ENCODE results near the gene COMMD1.
"Not testable (repeated sequence)": the region's sequence is repeated elsewhere in the genome, so short reads cannot be mapped to it uniquely, and the experiment has no call there.

COMMD1 gene

GRCh38 chr2:62156861-62157496 is 251.5 kb downstream of the COMMD1 start:
- DNase-seq (ENCODE audit: low spot score) = no peak
- TF ChIP-seq CTCF (conservative IDR thresholded peaks at IDR 0.05; ENCODE audit: low read depth) = no peak
- ChIA-PET CTCF (interaction anchor here (0.7 kb wide), 1 partner anchor 108 kb away, joined by 3 read pairs; no protein-coding TSS in a partner anchor), POLR2A (ENCODE audit: low non-redundant PET) (no interaction called here)
- H3K27ac ChIP-seq = no peak overlapping the region

GRCh38 chr2:62158444-62159121 is 253.1 kb downstream of the COMMD1 start:
- no peak overlapping the region for H3K27ac ChIP-seq
- ChIA-PET CTCF (interaction anchor here (0.5 kb wide), 1 partner anchor 230 kb away, joined by 3 read pairs; no protein-coding TSS in a partner anchor), POLR2A (ENCODE audit: low non-redundant PET) (no interaction called here)
- no peak for TF ChIP-seq CTCF (conservative IDR thresholded peaks at IDR 0.05; ENCODE audit: low read depth)
- no peak for DNase-seq (ENCODE audit: low spot score)

DNA sequence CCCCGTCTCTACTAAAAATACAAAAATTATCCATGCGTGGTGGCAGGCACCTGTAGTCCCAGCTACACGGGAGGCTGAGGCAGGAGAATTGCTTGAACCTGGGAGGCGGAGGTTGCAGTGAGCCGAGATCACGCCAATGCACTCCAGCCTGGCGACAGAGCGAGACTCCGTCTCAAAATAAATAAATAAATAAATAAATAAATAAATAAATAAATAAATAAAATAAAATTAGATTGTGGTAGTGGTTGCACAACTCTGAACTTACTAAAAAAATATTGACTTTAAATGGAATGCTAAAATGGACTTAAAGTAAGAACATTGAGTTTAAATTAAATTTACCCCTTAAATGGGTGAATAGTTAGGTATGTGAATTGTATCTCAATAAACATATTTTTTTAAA is 255.2 kb downstream of the COMMD1 start:
- DNase-seq (ENCODE audit: low spot score); H3K27ac ChIP-seq; POLR2A ChIA-PET (ENCODE audit: low non-redundant PET): not testable (repeated sequence)
- CTCF ChIA-PET = interaction anchor here (0.6 kb wide), 1 partner anchor 174 kb away, joined by 4 read pairs; no protein-coding TSS in a partner anchor

DNA sequence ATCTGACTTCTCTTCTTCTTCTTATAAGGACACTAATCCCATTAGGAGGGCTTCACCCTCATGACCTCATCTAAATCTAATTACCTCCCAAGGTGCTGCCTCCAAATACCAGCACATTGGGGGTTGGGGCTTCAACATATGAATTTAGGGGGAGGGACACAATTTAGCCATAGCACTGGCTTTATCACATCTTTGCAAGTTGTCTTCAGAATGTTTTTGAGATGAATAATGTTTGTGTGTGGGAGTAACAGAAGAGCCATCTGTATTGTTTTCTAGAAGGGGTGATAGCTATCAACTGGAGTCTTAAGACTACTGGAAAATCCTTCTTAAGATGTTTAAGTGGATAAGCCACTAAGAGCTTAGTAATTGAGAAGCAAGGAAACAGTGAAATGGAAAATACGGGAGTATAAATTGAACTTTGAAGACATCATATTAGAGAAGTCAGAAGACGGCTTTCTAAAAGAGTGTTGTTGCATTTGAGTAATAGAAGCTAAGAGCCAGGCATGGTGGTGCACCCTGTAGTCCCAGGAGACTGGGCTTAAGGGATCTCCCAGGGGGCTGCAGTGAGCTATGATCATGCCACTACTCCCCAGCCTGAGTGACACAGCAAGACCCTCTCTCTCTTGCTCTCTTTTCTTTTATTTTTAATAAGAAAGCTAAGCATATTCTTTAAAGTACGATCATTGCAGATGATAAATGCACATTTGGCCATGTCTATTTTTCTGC is 257.8 kb downstream of the COMMD1 start:
- no peak for DNase-seq (ENCODE audit: low spot score)
- TF ChIP-seq CTCF (conservative IDR thresholded peaks at IDR 0.05; ENCODE audit: low read depth) = no peak
- H3K27ac ChIP-seq = no peak overlapping the region
- POLR2A ChIA-PET (ENCODE audit: low non-redundant PET) = interaction anchor here (0.6 kb wide), 1 partner anchor 104 kb away, joined by 9 read pairs; no protein-coding TSS in a partner anchor
- CTCF ChIA-PET = no interaction called here

DNA sequence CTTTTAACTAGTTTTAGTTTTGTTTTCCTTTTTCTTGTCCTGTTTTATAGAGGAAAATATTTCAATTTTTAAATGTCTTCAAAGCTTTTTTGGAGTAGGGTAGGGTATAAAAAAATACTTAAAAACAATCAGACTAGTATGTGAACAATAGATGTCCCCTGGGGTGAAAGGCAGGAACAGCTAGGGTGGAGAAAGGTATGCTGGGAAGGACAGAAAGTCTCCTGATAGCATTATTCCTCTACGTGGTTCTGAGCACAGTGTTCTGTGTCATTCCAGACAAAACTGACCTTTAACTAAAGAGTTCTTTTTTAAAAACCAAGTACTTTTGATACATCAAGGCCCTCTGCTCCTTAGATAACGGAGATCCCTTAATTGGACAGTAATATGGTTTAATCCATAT is 258.4 kb downstream of the COMMD1 start:
- no peak overlapping the region for H3K27ac ChIP-seq
- POLR2A ChIA-PET (ENCODE audit: low non-redundant PET) = interaction anchor here (0.6 kb wide), 1 partner anchor 103 kb away, joined by 9 read pairs; no protein-coding TSS in a partner anchor
- no peak for TF ChIP-seq CTCF (conservative IDR thresholded peaks at IDR 0.05; ENCODE audit: low read depth)
- DNase-seq (ENCODE audit: low spot score) = no peak
- CTCF ChIA-PET = interaction anchor here (0.5 kb wide), 1 partner anchor 116 kb away, joined by 3 read pairs; no protein-coding TSS in a partner anchor

GRCh38 chr2:62175728-62176127 is 270.3 kb downstream of the COMMD1 start:
- no peak for TF ChIP-seq CTCF (conservative IDR thresholded peaks at IDR 0.05; ENCODE audit: low read depth)
- ChIA-PET POLR2A (ENCODE audit: low non-redundant PET) (no interaction called here), CTCF (no interaction called here)
- no peak overlapping the region for H3K27ac ChIP-seq
- DNase-seq (ENCODE audit: low spot score) = no peak
